GM19328 (cell line): ENCODE measurements around the gene SPACA7.
"Not testable (repeated sequence)": the region's sequence is repeated elsewhere in the genome, so short reads cannot be mapped to it uniquely, and the experiment has no call there.

Experiments
- ATAC-seq: cut with Tn5 transposase; IDR thresholded peaks from one replicate; pipeline ENCODE4 v1.9.1; 2021; ENCODE audit warnings: mild to moderate bottlenecking, moderate library complexity; ENCODE audit not compliant: unreplicated experiment

Gene SPACA7

DNA sequence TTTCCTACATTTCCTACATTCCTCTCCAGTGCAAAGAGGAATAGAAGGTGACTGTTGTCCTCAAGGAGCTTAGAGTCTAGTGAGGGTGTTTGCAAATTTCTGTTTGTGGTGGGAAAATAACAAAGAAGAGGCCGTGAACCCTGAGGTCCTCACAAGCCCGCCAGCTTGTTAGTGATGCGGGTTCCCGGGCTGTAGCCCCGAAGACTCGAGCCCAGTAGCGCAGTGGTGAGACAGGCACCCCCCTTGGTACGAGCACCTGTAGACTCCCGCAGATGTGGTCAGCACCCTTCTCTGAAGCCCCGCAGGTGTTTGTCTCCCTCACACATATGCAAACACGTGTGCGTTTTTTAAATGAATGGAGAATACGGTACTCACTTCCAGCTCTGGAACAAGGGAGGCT, 26.5 kb upstream of the SPACA7 start:
- no peak for ATAC-seq

DNA sequence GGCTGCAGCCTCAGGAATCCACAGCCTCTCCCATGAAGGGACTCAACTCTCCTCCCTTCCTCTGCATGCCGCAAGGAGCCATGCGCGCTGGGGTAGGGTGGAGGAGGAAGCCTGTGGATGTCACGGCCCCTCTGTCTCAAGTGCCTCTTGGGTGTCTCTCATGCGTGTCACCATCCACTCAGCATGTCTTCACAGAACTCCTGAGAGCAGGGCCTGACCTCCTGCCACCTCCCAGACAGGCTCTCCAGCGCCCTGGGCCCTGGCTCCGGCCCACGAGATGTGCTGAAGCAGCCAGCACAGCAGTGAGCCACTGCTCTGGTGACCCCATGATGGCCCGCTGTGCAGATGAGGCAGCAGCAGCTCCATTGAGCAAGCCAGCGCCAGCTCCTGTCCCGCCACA, 25.9 kb upstream of the SPACA7 start:
- ATAC-seq, result no peak

DNA sequence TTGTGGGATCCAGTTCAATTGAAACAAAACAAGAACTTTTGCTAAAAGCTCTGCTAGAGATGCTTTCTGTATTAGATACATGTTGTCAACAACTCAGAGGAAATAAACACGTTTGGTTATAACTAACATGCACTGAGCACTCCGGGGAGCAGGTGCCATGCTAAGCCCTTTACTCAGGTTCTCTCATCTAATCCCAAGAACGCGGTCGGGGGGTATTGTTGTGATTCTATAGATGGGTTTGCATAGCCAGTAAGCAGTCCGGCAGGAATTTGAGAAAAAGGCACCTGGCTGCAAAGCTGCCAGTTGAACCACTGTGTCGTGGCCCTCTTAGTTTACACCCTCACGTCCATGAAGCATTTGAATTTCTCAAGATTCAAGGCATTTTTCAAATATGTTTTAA, 24.3 kb upstream of the SPACA7 start:
- ATAC-seq, result no peak

DNA sequence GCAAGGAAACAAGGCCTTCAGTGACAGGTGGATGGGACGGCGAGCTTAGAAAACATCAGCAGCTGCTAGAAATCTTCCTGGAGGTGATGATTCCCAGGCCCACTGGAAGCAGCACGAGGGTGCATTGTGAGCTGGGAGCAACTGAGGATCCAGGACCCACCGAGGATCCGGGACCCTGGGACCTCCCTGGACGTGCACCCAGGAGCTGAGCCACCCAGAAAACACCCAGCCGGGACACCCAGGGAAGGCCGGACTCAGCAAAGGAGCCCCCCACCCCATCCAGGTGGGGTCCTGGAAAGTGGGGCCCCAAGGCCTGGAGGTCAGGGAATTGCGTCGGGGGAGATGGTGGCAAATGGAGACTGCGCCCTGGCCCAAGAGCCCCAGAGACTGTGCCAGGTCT, 22.3 kb upstream of the SPACA7 start:
- ATAC-seq, result no peak

DNA sequence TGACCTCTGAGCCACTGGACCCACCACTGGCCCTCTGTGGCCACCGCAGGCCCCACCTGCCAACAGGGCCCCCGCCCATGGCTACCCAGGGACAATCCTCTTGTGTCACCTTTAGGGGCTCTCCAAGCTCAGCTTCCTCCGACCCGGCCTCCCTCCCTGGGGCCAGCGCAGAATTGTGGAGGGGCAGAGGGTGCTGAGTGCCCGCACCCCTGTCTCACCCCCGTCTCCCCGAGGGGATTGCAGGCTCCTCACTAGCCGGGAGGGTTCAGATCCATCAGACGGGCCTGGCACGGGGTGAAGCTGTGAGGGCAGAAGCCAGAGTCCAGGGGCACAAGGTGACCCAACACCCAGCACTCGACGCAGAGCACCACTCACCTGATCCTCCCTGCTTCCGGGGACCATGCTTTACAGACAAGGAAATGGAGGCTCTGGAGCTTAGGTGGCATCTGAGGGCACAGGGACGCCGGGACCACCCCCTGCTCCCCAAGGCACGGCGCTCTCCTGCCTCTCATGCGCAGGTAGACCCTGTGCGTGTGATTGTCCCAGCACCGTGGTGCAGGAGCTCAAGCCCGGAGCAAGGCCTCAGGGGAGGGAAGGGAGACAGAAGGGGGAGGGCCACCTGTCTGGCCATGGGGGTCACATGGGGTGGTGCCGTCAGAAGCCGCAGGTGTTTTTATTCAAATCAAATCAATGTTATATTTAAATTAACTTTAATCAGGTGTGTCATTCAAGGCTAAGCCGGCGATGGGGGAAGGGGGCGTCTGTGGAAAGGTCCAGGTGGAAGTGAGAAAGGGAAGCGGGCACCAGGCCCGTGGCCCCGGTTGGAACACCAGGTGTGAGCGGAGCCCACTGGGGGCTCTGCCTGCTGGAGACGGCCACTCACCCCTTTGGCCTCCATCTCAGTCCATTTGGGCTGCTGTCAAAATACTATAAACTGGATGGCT, 21.6 kb upstream of the SPACA7 start:
- no peak for ATAC-seq

DNA sequence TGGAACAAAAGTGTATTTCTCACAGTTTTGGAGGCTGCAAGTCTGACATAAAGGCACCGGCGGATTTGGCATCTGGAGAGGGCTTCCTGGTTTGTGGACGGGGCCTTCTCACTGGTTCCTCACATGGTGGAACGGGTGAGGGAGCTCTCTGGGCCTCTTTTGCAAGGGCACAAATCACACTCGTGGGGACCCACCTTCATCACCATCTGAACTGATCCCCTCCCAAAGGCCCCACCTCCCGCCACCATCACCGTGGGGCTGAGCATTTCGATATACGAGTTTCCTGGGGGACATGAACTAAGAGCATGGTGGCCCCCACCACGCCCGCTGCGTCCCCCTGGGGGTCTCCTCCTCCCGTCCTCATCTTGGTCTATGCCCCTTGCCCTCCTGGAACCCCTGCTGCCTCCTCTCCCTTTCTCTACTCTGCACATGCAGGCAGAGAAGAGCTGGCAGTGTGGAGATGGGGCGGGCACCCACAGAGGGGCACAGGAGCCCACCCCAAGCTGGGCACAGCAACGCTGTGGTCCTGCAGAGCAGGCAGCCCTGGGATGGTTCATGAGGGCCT, 20.8 kb upstream of the SPACA7 start:
- no peak for ATAC-seq

DNA sequence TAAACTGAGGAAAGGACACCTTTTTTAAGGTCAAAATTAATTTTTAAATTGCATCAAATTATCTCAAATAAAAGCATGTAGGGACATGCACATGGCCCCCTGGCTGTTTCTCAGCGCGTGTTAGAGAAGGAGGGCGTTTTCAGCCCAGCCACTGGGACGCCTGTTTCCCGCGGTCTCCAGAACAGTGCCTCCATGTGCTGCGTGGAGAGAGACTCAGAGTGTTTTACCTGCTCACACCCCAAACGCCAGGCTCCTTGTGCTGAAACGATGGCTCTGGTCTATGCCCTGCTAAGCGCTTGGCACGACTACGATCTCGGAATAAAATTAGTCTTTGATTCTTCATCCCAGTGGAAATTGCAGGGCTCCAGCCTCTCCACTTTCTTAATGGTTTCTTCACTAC, 20.0 kb upstream of the SPACA7 start:
- ATAC-seq, result no peak

DNA sequence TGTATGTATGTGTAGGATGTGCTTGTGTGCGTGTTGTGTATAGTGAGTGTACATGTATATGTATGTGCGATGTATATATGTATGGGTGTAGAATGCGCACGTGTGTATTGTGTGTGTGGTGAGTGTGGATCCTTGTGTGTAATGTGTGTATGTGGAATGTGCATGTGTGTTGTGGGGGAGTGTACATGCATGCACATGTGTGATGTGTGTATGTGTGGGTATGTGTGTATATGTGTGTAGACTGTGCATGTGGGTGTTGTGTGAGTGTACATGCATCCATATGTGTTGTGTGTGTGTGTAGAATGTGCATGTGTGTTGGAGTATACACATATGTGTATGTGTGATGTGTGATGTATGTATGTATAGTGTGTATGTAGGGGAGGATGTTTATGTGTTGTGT, 18.0 kb upstream of the SPACA7 start:
- no peak for ATAC-seq

DNA sequence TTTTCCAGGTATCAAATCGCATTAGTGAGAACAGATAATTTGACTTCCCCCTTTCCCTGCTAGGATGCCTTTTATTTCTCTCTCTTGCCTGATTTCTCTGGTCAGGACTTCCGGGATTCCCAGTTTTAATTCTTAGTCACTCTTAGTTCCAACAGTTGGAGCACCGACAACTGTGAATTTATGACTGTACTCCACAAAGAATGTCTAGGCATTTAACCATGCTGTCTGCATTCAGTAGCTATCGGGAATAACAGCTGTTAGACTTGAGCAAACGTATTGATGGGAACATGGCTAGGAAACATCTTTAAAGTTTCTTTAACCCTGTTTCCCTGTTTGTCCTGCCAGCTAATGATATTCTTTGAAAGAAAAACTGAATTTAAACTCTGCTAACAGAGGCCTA, 14.1 kb upstream of the SPACA7 start:
- ATAC-seq, result no peak

DNA sequence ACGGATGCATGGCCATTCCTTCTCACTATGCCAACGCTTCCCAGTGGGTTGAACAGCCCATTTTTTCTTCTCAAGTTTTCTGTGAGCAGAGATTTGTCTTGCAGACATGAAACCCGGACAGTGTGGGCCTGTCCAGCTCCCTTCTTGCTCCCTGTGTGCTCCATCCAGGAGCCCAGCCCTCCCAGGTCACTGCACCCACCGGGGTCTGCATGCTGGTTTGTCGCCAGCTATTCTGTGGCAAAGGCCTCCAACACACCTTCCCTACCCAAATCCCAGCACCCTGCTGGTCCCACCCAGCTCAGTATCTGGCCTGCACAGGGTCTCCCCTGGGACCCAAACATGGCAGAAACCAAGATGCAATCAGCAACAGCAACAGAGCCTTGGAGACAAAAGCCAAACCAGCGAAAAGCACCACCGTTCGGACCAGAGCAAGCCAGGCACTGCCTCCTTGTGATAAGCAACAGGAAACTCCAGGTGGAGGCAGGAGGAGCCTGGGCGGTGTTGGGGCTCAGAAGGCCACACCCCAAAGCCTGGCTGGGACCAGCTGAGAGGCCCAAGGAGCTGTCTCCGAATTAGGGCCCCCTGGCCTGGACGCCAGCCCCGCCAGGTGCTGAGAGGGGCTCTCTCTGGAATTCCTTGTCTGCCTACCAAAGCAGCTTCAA, 12.2 kb upstream of the SPACA7 start:
- no peak for ATAC-seq

DNA sequence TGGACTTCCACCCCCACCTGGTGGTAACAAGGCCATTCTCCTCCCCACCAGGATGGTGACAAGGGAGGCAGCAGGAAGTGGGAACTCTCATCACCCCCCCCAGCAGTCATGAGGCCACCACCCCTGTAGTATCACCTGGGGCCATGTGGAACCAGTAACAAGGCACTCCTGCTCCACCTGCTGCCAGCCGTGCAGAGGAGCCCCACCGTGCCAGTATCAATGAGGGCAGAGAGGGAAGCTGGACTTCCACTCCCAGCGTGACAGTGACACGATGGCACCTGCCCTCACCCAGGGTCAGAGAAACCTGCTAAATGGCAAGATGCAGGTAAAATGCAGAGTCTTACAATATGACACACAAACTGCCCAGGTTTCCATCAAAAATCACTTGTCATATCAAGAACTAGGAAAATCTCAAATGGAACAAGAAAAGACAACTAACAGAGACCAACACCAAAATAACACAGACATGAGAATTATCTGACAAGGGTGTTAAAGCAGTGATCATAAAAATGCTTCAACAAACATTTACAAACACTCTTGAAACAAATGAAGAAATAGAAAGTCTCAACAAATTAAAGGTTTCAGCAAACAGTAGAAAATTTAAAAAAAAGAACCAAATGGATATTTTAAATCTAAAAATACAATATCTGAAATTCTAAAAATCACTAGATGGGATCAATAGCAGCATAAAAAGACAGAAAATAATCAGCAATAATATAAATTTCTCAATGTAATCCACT, 9.1 kb upstream of the SPACA7 start:
- ATAC-seq, result no peak

DNA sequence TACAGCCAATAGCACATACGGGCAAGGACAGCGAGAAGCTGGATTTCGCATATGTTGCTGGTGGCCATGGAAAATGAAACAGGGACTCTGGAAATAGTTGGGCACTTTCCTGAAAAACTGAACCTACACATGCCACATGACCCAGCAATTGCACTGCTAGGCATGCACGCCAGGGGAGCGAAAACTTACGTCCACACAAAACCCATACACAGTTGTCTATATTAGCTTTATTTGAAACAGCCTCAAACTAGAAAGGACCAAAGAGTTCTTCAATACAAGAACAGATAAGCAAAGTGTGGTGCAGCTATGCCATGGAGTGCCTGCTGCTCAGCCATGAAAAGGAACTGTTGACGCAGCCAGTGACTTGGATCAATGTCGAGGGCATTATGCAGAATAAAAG, 7.3 kb upstream of the SPACA7 start:
- no peak for ATAC-seq

DNA sequence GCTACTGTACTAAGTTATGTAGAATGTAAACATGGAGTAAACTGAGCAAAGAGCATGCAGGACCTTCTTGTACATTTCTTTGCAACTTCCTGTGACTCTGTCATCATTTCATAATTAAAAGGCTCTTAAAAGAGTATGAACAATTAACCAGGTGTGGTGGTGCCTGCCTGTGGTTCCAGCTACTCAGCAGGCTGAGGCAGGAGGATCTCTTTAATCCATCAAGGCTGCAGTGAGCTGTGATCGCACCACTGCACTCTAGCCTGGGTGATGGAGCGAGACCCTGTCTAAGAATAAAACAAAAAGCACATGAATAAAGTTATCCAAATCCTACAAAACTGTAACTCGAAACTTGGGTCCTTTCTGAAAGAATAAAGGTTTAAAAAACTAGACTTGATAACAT, 5.8 kb upstream of the SPACA7 start:
- ATAC-seq, result no peak

DNA sequence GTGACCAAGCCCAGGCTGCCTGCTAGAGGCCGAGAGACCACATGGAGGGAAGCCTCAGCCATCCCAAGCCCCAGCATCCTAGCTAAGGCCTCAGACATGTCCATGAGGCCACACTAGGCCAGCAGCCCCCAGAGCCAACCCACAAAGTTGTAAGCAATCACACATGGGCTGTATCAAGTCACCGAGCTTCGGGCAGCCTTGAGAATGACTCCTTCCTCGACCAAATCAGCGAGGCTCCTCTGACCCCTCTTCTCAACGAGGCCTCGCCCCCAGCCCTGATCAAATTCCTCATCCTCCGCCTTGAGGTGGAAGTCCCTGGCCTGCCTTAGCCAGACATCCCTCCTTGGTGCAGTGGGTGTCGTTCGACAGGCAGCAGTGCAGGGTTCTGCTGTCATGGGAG, 1.9 kb upstream of the SPACA7 start:
- ATAC-seq, result no peak

DNA sequence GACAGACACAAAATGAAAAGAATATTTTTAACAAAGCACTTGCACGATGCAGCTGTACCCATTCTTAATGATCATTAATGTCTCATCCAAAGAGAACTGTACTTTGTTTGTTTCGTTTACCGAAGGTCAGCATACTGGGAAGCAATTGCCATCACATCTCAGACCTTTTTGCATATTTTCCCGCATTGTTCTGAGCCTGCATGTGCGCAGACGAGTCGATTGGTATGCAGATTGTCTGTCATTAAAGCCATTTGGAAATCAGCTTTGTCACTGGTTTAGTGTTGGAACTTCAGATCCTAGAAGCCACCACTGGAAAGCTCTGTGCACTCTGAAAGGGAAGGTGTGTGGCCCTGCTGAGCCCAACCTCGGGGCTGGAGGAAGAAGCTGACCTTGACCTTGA, 15.6 kb downstream of the SPACA7 start:
- no peak for ATAC-seq

DNA sequence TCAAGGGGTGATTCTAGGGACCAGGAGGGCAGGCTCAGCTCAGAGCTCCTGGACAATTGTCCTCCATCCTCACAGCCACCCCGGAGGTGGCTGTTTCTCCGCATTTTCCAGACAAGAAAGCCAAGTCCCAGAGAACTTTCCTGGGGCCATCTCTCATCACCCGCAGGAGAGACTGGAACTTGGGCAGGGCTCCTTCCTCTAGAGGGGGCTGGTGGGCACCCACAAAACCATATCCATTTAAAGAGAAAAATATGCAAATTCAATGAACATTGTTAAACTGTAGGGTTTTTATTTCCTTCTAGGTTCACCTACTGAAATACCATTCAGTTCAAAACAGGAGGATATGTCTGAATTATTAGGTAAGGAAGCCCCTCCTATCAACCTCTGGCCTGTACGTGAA, 16.6 kb downstream of the SPACA7 start:
- ATAC-seq, result no peak

DNA sequence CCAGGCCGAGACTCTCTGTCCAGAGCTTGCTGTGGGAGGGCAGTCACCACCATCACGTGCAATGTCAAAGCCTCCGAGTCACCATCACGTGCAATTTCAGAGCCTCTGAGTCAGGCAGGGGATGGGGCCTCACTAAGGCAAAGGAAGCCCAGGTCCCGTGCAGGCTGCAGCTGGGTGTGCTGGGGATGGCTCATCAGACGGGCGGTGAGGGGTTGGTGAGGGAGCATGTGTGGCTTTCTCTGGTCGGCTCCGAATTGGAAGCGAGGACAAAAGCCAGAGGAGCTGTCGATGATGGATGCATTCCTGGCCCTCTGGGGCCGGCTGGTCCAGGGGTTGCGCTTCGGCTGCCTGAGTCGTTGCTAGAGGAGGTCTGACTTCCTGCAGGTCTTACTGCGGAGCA, 18.9 kb downstream of the SPACA7 start:
- ATAC-seq, result not testable (repeated sequence)

DNA sequence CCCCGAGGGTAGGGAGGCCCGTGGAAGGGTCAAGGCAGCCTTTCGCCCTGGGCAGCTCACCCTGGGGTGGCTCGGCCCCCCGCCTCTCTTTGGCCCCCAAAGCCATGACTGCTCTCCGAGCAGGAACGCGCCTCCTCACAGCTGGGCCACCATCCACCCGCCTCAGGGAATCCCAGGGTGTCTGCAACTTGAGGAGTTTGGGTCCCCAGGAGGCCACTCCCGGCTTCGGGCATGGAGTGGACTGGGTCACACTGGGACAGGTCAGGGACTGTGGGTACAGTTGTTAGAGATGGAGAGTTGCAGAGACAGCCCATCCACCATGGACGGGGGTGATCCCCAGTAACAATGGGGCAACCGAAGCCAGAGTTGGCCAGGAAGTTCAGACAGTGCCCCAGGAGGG, 19.8 kb downstream of the SPACA7 start:
- not testable (repeated sequence) for ATAC-seq

DNA sequence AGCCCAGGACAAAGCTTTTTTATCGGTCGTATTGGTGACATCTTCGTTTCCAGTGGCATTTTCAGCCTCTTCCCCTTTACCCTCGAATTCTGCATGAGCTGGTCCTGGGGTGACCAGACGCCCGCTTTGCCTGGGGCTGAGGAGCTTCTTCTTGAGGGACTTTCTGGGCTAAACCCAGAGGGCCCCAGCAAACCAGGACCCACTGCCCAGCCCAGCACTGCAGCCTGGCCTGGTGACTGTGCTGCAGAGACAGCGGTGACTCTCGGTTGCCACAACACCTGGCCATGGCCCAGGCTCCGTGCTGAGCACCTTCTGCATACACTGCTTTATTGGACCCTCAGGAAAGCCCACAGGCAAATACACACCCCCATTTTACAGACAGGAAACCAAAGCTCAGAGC, 21.0 kb downstream of the SPACA7 start:
- ATAC-seq, result no peak

DNA sequence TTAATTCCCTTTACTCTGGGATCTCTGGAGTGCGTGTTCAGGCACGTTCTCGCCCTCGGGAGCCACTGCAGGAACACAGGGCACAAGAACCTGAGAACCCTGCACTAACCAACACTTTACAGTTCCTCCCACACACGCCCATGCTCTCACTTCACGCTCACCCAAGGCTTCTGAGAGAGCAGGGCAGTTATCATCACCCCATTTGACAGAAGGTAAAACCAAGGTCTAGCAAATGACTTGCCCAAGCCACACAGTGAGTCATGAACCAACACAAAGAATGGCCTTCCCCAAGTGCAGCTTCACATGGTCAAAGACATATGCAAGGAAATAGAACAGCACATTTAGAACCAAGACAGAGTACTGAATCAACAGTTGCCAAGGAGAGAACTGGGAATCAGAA, 22.2 kb downstream of the SPACA7 start:
- not testable (repeated sequence) for ATAC-seq

DNA sequence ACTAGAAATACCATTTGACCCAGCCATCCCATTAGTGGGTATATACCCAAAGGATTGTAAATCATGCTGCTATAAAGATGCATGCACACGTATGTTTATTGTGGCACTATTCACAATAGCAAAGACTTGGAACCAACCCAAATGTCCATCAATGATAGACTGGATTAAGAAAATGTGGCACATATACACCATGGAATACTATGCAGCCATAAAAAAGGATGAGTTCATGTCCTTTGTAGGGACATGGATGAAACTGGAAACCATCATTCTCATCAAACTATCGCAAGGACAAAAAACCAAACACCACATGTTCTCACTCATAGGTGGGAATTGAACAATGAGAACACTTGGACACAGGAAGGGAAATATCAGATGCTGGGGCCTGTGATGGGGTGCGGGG, 33.7 kb downstream of the SPACA7 start:
- ATAC-seq, result not testable (repeated sequence)
